Cortex of kidney (tissue), 1 donor: Measurements from ENCODE around the gene MALT1.
A peak's percentile ranks its signal among the peaks of the same experiment; 100 is the strongest.
"Not testable (repeated sequence)": the region's sequence is repeated elsewhere in the genome, so short reads cannot be mapped to it uniquely, and the experiment has no call there.

Experiments
- DNase-seq: peaks from one replicate; lab custom pipeline; 2025; lab: John Stamatoyannopoulos, UW

Gene MALT1, protein sequence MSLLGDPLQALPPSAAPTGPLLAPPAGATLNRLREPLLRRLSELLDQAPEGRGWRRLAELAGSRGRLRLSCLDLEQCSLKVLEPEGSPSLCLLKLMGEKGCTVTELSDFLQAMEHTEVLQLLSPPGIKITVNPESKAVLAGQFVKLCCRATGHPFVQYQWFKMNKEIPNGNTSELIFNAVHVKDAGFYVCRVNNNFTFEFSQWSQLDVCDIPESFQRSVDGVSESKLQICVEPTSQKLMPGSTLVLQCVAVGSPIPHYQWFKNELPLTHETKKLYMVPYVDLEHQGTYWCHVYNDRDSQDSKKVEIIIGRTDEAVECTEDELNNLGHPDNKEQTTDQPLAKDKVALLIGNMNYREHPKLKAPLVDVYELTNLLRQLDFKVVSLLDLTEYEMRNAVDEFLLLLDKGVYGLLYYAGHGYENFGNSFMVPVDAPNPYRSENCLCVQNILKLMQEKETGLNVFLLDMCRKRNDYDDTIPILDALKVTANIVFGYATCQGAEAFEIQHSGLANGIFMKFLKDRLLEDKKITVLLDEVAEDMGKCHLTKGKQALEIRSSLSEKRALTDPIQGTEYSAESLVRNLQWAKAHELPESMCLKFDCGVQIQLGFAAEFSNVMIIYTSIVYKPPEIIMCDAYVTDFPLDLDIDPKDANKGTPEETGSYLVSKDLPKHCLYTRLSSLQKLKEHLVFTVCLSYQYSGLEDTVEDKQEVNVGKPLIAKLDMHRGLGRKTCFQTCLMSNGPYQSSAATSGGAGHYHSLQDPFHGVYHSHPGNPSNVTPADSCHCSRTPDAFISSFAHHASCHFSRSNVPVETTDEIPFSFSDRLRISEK

DNA sequence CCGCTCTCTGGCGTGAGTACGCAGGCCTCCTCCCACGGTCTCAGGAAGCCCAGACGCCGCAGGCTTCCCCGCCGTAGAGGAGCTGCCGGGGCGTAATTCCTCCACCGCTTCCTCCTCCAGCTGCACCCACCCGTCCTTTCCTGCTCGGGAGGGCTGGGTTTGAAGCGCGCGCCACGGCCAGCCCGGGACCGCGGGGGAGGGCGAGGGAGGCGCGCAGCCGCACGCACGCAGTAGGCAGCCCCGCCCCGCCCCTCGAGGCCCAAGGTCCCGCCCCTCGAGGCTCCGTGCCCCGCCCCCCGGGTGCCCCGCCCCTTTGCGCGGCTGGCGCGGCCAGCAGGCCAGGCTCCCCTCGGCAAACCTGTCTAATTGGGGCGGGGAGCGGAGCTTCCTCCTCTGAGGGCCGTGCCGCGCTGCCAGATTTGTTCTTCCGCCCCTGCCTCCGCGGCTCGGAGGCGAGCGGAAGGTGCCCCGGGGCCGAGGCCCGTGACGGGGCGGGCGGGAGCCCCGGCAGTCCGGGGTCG, at the start of gene MALT1:
TSS of gene MALT1 (plus strand) at position 355 of the 521 bp plus-strand sequence. CDS start 179 bp downstream, outside the sequence.
- DNase-seq: peak; percentile 84

DNA sequence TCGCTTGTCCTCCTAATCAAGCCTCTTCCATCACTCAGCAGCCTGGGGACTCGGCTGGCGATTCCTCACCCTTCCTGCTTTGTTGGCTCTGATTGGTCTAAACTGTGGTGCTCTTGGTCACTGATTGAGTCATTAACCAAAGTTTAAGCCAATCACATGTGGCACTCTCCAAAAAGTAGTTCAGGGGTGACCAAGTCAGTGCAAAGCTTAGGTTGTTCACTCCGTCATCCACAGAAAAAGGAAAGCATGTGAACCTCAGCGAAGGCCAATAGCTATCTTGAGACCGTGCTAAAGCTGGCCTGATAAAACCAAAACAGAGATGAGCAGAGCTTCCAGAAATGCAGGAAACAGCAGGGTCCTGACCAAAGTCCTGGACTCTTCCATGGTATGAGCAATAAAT, 47.3 kb upstream of the MALT1 start:
- no peak for DNase-seq

DNA sequence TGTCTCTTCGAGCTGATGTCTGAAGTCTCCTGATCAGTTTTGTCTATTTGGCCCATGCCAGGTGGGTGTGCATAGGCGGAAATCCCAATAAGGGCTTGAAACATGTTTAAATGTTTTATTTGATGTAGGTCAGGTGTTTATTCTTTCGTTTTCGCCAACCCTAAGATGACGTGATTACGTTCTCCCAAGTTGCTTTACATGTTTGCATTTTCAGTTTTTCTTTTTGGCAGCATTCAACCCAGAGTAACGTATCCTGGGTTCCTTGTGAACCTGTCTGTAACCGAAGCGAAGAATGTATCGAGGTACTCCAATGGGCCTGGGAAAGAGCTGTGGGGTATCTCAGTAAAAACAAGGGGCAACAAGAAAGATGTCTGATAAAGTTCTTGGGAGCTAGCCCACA, 45.4 kb upstream of the MALT1 start:
- no peak for DNase-seq

DNA sequence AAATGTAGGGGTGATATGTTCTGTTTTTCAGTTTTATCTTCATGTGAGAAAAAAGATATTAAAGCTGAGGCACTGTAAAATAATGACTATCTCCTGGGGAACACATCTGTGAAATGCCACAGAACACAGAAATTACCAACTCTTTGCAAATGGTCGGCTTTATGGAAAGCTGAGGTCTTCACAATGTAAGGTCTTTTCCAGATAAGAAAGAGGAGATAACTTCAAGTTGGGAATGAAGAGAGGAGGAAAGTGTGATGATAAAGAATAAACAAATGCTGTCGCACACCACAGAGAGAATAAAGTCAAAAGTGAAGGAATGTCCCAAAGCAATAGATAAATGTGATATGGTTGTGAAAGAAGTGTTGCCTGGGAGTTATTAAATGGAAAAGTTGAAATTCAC, 41.2 kb upstream of the MALT1 start:
- no peak for DNase-seq

DNA sequence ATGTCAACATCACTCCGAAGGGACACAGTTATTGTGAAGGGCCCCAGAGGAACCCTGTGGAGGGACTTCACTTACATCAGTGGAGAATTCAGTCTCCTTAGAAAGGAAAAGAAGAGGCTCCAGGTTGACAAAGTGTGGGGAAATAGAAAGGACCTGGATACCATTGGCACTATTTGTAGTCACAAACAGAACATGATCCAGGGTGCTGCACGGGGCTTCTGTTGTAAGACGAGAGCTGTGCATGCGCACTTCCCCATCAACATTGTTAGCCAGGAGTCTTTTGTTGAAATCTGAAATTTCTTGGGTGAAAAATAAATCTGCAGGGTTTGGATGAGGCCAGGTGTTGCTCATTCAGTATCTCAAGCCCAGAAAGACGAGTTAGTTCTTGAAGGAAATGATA, 40.0 kb upstream of the MALT1 start:
- DNase-seq: no peak

DNA sequence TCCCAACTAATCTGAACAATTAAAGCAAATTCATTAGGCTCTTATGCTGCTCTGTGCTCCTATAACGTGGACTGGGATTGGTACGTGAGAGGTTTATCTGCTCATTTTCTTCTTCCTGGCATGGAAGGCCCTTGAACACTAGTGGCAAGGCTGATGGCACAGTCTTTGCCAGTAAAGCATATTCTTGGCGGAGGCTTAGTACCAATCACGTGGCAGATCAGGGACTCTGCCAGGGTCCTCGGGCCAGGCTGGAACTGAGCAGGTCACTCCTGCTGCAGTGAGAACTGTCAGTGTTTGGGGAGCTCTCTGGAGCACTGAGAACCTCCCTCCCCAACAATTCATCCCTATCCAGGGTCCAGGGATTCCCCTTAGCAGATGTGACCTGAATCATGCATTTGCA, 38.7 kb upstream of the MALT1 start:
- DNase-seq: no peak

DNA sequence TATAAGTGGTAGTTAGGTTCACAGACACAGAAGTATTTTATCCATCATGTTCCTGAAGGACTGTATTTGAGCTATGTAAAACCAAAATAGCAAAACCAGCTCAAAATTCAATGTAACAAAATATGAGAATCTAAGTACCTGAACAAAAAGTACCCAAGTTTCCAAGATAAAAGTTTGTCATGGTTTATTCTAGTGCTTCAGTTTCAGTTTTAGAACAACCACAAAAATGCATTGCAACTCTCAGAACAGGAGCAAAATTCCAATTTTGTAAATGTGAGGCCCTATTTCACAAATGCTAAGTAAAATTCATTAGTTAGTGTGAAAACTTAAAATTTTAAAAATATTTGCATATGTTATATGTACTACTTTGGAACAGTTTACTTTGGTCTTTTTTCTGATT, 37.4 kb upstream of the MALT1 start:
- no peak for DNase-seq

DNA sequence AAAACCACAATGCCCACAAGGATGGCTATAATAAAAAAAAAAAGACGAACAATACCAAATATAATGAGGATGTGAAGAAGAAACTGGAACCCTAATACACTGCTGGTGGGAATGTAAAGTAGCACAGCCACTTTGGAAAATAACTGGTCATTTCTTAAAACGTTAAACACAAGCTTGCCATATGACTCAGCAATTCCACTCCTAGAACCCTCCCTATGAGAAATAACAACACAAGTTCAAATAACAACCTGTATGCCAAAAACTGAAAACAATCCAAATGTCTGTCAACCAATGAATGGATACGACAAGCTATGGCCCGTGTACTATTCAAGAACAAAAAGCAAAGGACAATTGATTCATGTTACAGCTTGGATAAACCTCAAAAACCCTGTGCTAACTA, 35.4 kb upstream of the MALT1 start:
- DNase-seq: no peak

DNA sequence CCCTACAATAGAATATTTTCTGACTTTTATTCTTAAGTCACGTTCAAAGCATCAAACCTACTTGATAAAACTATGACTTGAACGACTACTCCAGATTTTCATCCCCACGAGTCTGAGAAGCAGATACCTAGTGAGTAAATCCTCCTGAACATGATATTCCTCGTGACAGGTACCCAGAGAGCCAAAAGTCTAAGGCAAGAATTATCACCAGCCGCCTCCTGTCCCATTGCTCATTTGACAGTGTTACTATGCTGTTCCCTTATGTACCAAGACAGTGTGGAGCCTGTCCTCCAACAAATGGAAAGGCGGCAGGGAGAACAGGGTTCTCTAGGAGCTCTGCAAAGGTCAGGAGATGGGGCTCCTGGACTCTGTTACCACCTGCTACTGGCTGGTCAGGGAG, 34.1 kb upstream of the MALT1 start:
- no peak for DNase-seq

DNA sequence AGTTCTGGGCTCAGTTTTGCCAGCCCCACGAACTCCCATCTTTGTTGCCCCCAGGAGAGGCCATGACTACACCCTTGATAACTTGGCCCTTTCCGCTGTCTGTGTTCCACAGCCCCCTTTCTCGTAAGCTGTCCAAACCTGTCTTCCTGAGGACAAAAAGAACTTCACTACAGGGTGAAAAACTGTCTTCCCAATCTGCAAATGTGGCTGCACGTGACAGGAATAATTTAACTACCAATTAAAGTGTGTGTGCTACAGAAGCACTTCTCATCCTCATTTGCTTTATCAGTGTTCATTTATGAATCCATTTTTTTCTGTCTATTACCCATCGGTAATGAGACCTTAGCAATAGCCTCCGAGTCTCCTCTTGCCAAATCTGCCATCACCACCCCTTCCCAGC, 33.3 kb upstream of the MALT1 start:
- no peak for DNase-seq

DNA sequence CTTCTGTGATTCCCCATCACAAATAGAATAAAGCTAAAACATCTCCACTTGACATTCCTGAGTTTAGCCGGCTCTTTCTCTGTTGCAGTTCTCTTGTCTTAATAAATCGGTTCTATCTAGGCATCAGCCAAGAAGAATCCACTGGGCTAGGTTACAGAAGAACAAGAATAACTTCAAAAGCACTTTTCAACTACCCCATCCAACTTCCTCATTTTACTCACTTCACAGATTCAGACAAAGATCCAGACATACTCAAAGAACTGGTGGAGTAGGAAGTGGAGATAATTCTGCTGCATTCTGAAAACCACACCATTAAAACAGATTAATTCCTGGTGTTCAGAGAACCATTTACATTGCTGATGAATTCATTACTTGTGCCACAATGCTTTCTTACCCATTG, 32.8 kb upstream of the MALT1 start:
- no peak for DNase-seq

DNA sequence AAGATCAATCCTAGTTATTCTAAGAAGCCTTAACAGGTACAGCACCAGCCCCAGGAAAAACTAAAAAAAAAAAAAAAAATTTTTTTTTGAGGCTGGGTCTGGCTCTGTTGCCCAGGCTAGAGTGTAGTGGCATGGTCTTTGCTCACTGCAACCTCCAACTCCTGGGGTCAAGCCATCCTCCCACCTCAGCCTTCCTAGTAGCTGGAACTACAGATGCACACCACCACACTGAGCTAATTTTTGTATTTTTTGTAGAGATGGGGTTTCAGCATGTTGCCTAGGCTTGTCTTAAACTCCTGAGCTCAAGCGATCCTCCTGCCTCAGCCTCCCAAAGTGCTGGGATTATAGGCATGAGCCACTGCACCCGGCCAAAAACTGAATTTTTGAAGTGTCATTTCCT, 32.0 kb upstream of the MALT1 start:
- DNase-seq: no peak

DNA sequence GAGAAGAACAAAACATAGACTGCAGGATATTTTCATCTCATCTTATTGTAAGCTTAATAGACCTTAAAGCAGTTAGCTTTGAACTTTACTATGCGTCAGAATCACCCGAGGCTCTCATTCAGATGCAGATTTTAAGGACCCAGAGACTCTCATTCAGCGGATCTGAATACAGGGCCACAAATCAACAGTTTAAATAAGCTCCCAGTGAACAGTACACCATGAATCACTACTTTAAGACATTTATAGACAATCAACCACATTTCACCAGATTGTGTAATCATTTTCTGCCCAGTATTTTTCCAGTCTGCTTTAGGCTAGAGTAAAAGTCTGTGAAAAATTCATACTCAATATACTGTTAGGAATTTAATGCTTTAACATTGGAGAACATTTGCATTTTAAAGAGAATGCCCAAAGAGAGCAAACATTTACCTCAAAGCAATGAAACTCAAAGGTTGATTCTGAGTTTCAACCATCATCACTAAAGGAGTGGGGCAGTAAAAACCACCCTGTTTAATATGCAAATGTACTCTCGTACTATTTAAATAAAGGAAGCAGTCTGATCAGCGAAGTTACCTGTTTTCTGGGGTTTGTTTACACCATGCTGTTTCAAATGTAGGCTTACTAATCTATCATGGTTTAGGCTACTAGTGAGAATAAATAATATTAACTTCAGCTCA, 31.4 kb upstream of the MALT1 start:
- DNase-seq: no peak

DNA sequence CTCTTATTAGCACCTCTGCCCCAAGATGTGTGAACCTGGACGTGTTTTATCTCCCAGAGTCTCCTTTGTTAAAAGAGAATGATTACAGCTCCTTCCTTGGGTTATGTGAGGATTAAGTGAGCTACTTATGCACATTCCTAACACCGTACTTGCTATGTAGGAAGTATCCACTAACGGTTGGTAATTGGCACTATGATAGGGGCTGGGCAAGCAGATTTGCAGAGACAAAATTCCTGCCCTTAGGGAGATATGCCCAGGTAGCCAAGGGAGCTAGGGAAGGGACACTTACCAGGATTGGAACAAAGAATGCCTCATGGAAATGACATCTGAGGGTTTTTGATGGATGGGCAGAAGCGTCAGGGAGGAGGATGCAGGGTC, 30.8 kb upstream of the MALT1 start:
- no peak for DNase-seq

DNA sequence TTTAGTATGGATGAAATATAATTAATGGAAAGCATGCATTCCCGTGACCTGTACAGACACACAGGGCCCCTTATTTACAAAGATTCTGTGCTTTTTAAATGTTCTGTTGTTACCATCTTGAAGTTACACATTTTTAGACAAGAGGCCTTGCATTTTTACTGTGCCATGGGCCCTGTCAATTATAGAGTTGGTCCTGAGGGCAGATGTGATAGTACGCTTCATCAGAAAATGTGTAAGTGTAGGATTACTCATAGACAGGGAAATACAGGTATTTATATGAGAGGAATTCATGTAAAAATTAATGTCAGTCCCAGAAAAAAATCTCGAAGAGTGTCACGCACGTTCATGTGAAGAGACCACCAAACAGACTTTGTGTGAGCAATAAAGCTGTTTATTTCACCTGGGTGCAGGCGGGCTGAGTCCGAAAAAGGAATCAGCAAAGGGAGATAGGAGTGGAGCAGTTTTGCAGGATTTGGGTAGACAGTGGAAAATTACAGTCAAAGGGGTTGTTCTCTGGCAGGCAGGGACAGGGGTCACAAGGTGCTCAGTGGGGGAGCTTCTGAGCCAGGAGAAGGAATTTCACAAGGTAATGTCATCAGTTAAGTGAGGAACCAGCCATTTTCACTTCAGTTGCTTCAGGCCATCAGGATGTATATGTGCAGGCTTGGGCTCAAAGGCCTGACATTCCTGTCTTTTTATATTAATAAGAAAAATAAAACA, 30.2 kb upstream of the MALT1 start:
- DNase-seq: no peak

DNA sequence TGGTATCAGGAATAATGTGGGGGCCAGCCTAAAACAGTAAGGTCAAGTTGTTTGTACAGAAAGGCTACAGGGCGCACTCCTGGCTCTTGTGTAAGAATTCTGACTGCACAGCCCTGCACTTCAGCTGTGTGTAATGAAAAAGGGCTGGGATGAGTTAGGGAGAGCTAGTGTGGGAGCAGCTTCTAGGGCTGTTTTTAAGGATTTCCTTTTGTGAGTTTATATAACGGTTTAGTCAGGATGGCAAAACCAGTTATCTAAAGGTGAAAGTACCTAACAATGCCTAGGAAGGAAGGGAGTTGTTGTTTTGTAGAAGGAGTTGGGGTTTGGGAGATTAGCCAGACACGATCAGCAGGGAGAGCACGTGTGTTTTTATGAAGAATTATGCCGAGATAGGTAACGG, 27.7 kb upstream of the MALT1 start:
- not testable (repeated sequence) for DNase-seq

DNA sequence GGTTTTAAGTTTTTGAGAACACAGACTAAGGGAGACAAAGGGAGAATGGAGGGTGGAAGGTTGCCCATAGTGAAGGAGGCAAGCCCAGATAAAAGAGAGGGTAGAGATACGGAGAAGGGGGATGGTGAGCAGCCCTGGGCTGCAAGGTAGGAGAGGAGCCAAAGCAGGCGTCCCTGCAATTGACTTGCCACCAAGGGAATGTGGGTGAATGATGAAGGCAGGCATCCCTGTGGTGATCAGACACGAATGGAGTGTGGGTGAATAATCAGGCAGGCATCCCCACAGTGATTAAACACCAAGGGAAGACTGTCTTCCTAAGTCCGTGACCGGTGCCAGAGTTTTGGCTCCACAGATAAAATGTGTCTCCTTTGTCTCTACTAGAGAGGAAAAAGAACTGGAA, 25.9 kb upstream of the MALT1 start:
- DNase-seq: no peak

DNA sequence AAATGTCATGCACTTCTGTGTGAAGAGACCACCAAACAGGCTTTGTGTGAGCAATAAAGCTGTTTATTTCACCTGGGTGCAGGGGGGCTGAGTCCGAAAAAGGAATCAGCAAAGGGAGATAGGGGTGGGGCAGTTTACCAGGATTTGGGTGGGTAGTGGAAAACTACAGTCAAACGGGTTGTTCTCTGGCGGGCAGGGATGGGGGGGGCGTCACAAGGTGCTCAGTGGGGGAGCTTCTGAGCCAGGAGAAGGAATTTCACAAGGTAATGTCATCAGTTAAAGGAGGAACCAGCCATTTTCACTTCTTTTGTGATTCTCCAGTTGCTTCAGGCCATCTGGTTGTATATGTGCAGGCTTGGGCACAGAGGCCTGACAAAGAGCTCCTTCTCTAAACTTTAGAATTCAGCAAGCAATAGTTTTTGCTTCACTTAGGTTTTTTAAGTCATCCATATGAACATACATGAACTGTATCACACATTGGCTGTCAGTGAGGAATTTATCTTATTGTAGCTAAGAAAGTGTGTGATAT, 24.9 kb upstream of the MALT1 start:
- no peak for DNase-seq

DNA sequence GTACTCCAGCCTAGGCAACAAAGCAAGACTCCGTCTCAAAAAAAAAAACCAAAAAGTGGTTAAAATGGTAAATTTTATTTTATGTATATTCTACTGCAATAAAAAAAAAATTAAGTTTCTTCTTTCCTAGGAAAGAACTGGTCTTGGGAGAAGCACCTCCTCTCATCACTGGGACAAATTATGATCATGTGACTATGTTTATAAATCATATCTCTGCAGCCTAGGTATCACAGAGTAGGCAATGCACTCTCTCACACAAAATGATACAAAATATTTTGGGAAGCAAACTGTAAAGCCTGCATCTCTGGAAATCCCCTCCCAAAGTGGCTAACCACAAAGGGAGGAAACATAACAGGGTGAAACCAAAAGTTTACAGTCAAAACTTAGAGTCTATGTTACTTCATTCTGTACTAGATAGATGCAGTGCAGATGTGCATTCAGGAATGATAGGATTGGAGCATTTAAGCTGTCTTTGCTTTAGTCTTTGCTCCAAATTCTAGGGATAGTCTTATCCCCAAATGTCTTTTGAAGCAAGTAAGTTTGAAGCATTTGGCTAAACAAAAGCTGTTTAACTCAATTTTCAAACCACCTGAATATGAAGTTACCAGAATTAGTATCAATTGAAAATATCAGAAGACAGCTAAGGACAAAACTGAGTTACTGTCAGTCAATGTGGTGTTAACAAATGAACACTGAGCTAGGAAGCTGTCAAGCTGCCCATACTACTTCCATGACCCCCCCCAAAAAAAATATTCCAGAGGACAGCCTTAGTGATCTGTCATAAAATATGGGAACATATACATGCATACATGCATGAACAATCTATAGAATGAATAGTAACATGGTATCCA, 21.1 kb upstream of the MALT1 start:
- no peak for DNase-seq

DNA sequence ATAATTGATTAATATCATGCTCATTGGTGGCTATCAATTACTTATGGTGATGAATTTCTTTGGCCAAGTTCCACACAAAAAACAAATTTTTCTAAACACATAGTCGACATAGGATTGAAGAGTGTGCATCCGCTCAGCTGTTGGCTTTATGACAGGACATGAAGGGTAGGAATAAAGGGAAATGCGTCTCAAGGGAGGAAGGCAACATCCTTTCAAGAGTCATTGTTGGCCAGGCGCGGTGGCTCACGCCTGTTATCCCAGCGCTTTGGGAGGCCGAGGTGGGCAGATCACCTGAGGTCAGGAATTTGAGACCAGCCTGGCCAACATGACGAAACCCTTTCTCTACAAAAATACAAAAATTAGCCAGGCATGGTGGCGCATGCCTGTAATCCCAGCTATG, 20.4 kb upstream of the MALT1 start:
- not testable (repeated sequence) for DNase-seq
